ENCODE results near the gene SLC25A26.

DNA sequence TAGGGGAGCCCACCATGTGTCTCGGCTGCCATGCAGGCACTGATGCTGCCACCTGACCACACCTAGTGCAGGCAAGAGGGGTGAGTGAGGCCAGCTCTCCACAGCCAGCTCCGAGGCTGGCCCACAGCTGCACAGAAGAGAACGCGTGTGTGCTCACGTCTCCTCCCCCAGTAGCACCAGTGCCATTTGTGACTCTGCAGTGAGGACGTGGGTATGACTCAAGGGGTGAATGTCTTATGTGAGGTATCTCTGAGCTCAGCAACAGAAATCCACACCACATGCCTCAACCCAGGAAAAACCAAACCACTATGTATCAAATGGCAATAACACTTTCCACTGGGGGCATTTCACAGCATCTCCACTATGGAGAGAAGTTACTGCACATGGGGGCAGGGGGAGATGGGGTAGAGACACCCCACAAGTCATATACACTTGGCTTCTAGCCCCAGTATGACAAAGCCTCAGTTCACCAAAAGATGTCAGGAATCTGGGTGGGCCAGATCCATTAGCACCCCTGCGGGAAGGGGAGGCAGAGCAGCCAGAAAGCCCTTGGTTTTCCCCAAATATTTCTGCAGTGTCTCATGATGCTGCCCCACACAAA is 192.4 kb downstream of the SLC25A26 start:
- TF ChIP-seq CTCF (IDR thresholded peaks at IDR 0.05; ENCODE audit: poor library complexity) (no peak), EZH2 (IDR thresholded peaks at IDR 0.05; ENCODE audit: borderline replicate concordance) (no peak), EZH2phosphoT487 (IDR thresholded peaks at IDR 0.05; ENCODE audit: low read depth, severe bottlenecking, unreplicated experiment) (no peak)

All from hepatocyte (in vitro differentiated cells).